Measurements from ENCODE around the gene NT5C.
A peak's percentile ranks its signal among the peaks of the same experiment; 100 is the strongest.

NT5C gene

GRCh38 chr17:75114552-75115314, 16.8 kb downstream of the NT5C start:
- no peak for DNase-seq

GRCh38 chr17:75113798-75114551, 17.6 kb downstream of the NT5C start:
- peak; percentile 63 for DNase-seq

- DNase-seq = no peak
These were observed 19.7 kb downstream of the NT5C start for GRCh38 chr17:75111777-75112335.

GRCh38 chr17:75110234-75110937, 21.2 kb downstream of the NT5C start:
- DNase-seq = no peak

- peak; percentile 24 for DNase-seq
These were observed 21.9 kb downstream of the NT5C start, which contains the start of gene ARMC7 for GRCh38 chr17:75109407-75110233. TSS of gene ARMC7 (plus strand) at chr17:75109969. CDS start at chr17:75110289, 320 bp downstream.

- no peak for DNase-seq
These were observed 22.5 kb downstream of the NT5C start for GRCh38 chr17:75109046-75109406.

GRCh38 chr17:75108193-75108592, 23.3 kb downstream of the NT5C start:
- DNase-seq = no peak

- DNase-seq = no peak
These were observed 26.1 kb downstream of the NT5C start for GRCh38 chr17:75105126-75106080.

- no peak for DNase-seq
These were observed 27.7 kb downstream of the NT5C start for GRCh38 chr17:75103601-75104554.

GRCh38 chr17:75102385-75102821, 29.1 kb downstream of the NT5C start:
- no peak for DNase-seq

GRCh38 chr17:75099881-75100595, 31.5 kb downstream of the NT5C start:
- no peak for DNase-seq

GRCh38 chr17:75098861-75099260, 32.7 kb downstream of the NT5C start:
- no peak for DNase-seq

- DNase-seq = no peak
These were observed 33.7 kb downstream of the NT5C start for GRCh38 chr17:75097865-75098264.

- DNase-seq = no peak
These were observed 35.4 kb downstream of the NT5C start for GRCh38 chr17:75096082-75096625.

GRCh38 chr17:75094871-75095399, 36.6 kb downstream of the NT5C start:
- no peak for DNase-seq

GRCh38 chr17:75093548-75094158, 37.9 kb downstream of the NT5C start:
- no peak for DNase-seq

- DNase-seq = no peak
These were observed 39.7 kb downstream of the NT5C start for GRCh38 chr17:75091855-75092327.

Measured in NCI-H2029 treated with DMSO at 0.1 percent for 48 hours (cell line).